WTC11 (cell line): ENCODE data around the gene ATP9A. TPM values are rescaled to one million over a fixed set of nuclear protein-coding genes. Genes with fewer than 3 reads are reported as not detected.

Experiments
- ATAC-seq: fragments of 200-7000 bp; cut with Tn5 transposase; 2 replicates; pipeline ENCODE4 v1.10.0; 2021; ENCODE audit warnings: mild to moderate bottlenecking, moderate library complexity
- CTCF ChIA-PET: fragments of 300-600 bp; sonication (Branson Sonifier 250); formaldehyde crosslinking; loops from one replicate; lab custom pipeline; 2021; ENCODE audit warnings: antibody characterized with exemption; lab: Charles Lee
- POLR2A ChIA-PET: fragments of 350-600 bp; sonication (Branson Sonifier 250); formaldehyde crosslinking; loops from one replicate; lab custom pipeline; 2021; ENCODE audit warnings: antibody characterized with exemption; lab: Charles Lee
- DNase-seq: peaks from one replicate; pipeline ENCODE4 v3.0.0; 2021; ENCODE audit warnings: low spot score
- H3K27ac Mint-ChIP-seq: 2 replicates; pipeline ENCODE4 v1.8.0; 2021; ENCODE audit warnings: mixed read lengths
- H3K27me3 Mint-ChIP-seq: 2 replicates; pipeline ENCODE4 v1.8.0; 2021; ENCODE audit warnings: low read depth, mild to moderate bottlenecking, moderate library complexity, mixed read lengths
- H3K36me3 Mint-ChIP-seq: 2 replicates; pipeline ENCODE4 v1.8.0; 2021; ENCODE audit warnings: mixed read lengths
- H3K4me1 Mint-ChIP-seq: 2 replicates; pipeline ENCODE4 v1.8.0; 2022; ENCODE audit warnings: mixed read lengths
- H3K4me3 Mint-ChIP-seq: 2 replicates; pipeline ENCODE4 v1.8.0; 2021; ENCODE audit warnings: mild to moderate bottlenecking, moderate library complexity, mixed read lengths
- H3K9me3 Mint-ChIP-seq: 2 replicates; pipeline ENCODE4 v1.8.0; 2021; ENCODE audit warnings: mixed read lengths
- AFF4 ChIP-seq: sonication (generic); formaldehyde crosslinking; IDR thresholded peaks from 2 replicates; pipeline ENCODE4 v1.8.1; 2023; ENCODE audit warnings: mild to moderate bottlenecking, missing genetic modification reagents, borderline replicate concordance
- AR ChIP-seq: fragments of 250-450 bp; sonication (Bioruptor Pico); IDR thresholded peaks from 2 replicates; pipeline ENCODE4 v1.9.0; 2021; ENCODE audit warnings: mild to moderate bottlenecking
- ATF1 ChIP-seq: sonication (generic); formaldehyde crosslinking; IDR thresholded peaks from 2 replicates; pipeline ENCODE4 v1.8.1; 2023; ENCODE audit warnings: mild to moderate bottlenecking, moderate library complexity, missing genetic modification reagents
- CREM ChIP-seq: sonication (generic); formaldehyde crosslinking; IDR thresholded peaks from 2 replicates; pipeline ENCODE4 v1.8.1; 2022; ENCODE audit warnings: mild to moderate bottlenecking, missing genetic modification reagents, moderate library complexity
- ESRRA ChIP-seq: sonication (generic); formaldehyde crosslinking; IDR thresholded peaks from 2 replicates; pipeline ENCODE4 v1.8.1; 2022; ENCODE audit warnings: mild to moderate bottlenecking, missing genetic modification reagents, borderline replicate concordance
- FOXK1 ChIP-seq: sonication (generic); formaldehyde crosslinking; IDR thresholded peaks from 2 replicates; pipeline ENCODE4 v1.8.0; 2022; ENCODE audit warnings: mild to moderate bottlenecking, moderate library complexity, missing genetic modification reagents
- HMGA2 ChIP-seq: fragments of 250-450 bp; sonication (Bioruptor Pico); IDR thresholded peaks from 2 replicates; pipeline ENCODE4 v1.4.0; 2021; ENCODE audit warnings: mild to moderate bottlenecking, moderate library complexity
- KAT7 ChIP-seq: sonication (generic); formaldehyde crosslinking; IDR thresholded peaks from 2 replicates; pipeline ENCODE4 v1.8.1; 2023; ENCODE audit warnings: missing genetic modification reagents, mild to moderate bottlenecking, borderline replicate concordance
- MLX ChIP-seq: sonication (generic); formaldehyde crosslinking; IDR thresholded peaks from 2 replicates; pipeline ENCODE4 v1.8.1; 2023; ENCODE audit warnings: mild to moderate bottlenecking, missing genetic modification reagents, moderate library complexity
- MYBL2 ChIP-seq: sonication (generic); formaldehyde crosslinking; IDR thresholded peaks from 2 replicates; pipeline ENCODE4 v1.8.1; 2023; ENCODE audit warnings: mild to moderate bottlenecking, moderate library complexity, missing genetic modification reagents
- RELA ChIP-seq: sonication (generic); formaldehyde crosslinking; IDR thresholded peaks from 2 replicates; pipeline ENCODE4 v1.8.1; 2022; ENCODE audit warnings: missing genetic modification reagents, mild to moderate bottlenecking, borderline replicate concordance
- SP1 ChIP-seq: sonication (generic); formaldehyde crosslinking; conservative IDR thresholded peaks from 2 replicates; pipeline ENCODE4 v1.8.1; 2022; ENCODE audit warnings: missing genetic modification reagents
- TCF7 ChIP-seq: sonication (generic); formaldehyde crosslinking; IDR thresholded peaks from 2 replicates; pipeline ENCODE4 v1.8.0; 2022; ENCODE audit warnings: mild to moderate bottlenecking, low read depth, missing genetic modification reagents, moderate library complexity
- TEAD1 ChIP-seq: sonication (generic); formaldehyde crosslinking; IDR thresholded peaks from 2 replicates; pipeline ENCODE4 v1.8.0; 2022; ENCODE audit warnings: mild to moderate bottlenecking, missing genetic modification reagents
- total RNA-seq: library from RNA; stranded (reverse); gene quantifications from 3 replicates; pipeline ENCODE4 v1.2.3, GENCODE V29; 2021
- TF ChIP-seq, protein P1 (sequence below): sonication (generic); formaldehyde crosslinking; conservative IDR thresholded peaks from 2 replicates; pipeline ENCODE4 v1.8.1; 2022; ENCODE audit warnings: mild to moderate bottlenecking, missing genetic modification reagents
- TF ChIP-seq, protein P2 (sequence below): fragments of 250-450 bp; sonication (Bioruptor Pico); IDR thresholded peaks from 2 replicates; pipeline ENCODE4 v1.9.0; 2021; ENCODE audit warnings: moderate library complexity, mild to moderate bottlenecking, inconsistent platforms, borderline replicate concordance

The ATP9A gene
- total RNA-seq, 1 experiment from 2014 or later, result 5.0 TPM

GRCh38 chr20:51696304-51697071 is 71.7 kb downstream of the ATP9A start:
- peak overlapping the region; percentile 46 for H3K4me3 Mint-ChIP-seq
- ChIA-PET CTCF (interaction anchor here (0.5 to 2.1 kb wide), 6 partner anchors 8 to 409 kb away, joined by 3 to 5 read pairs (median 4); no protein-coding TSS in a partner anchor), POLR2A (interaction anchor here (0.5 kb wide), 1 partner anchor 380 kb away, joined by 3 read pairs; no protein-coding TSS in a partner anchor)
- H3K27ac Mint-ChIP-seq, result peak overlapping the region; percentile 95
- DNase-seq (no peak), ATAC-seq (0 out of 2 replicates have a peak, but pooled peaks have one; percentile 15)
- H3K27me3 Mint-ChIP-seq, result no peaks in the 10 kb centered on the region
- H3K36me3 Mint-ChIP-seq, result no peaks in the 10 kb centered on the region
- peaks cover 47% of the 10 kb centered on the region for H3K4me1 Mint-ChIP-seq
- no peaks in the 10 kb centered on the region for H3K9me3 Mint-ChIP-seq
- TF ChIP-seq KAT7 (CRISPR knock-in tag), result no peak

- CTCF ChIA-PET, result interaction anchor here (0.5 to 2.1 kb wide), 5 partner anchors 11 to 410 kb away, joined by 3 to 5 read pairs (median 4); no protein-coding TSS in a partner anchor
- H3K36me3 Mint-ChIP-seq, result no peaks in the 10 kb centered on the region
- ATAC-seq (0 out of 2 replicates have a peak, but pooled peaks have one; percentile 15), DNase-seq (no peak)
- peaks cover 40% of the 10 kb centered on the region for H3K4me1 Mint-ChIP-seq
- peak overlapping the region; percentile 46 for H3K4me3 Mint-ChIP-seq
- H3K9me3 Mint-ChIP-seq, result no peaks in the 10 kb centered on the region
- POLR2A ChIA-PET, result no interaction called here
- H3K27ac Mint-ChIP-seq, result peak overlapping the region; percentile 95
- no peak for TF ChIP-seq TCF7 (CRISPR knock-in tag)
- TF ChIP-seq, protein P1, sequence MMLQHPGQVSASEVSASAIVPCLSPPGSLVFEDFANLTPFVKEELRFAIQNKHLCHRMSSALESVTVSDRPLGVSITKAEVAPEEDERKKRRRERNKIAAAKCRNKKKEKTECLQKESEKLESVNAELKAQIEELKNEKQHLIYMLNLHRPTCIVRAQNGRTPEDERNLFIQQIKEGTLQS (CRISPR knock-in tag), result no peak
- no peak for TF ChIP-seq MLX (CRISPR knock-in tag)
- TF ChIP-seq CREM (CRISPR knock-in tag), result no peak
- TF ChIP-seq HMGA2 (CRISPR knock-in tag), result no peak
- no peak for TF ChIP-seq ESRRA (CRISPR knock-in tag)
- TF ChIP-seq TEAD1, result no peak
- TF ChIP-seq, protein P2, sequence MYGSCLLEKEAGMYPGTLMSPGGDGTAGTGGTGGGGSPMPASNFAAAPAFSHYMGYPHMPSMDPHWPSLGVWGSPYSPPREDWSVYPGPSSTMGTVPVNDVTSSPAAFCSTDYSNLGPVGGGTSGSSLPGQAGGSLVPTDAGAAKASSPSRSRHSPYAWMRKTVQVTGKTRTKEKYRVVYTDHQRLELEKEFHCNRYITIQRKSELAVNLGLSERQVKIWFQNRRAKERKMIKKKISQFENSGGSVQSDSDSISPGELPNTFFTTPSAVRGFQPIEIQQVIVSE (CRISPR knock-in tag), result no peak
- no peak for TF ChIP-seq ATF1 (CRISPR knock-in tag)
- no peak for TF ChIP-seq RELA
- TF ChIP-seq SP1 (CRISPR knock-in tag), result no peak
- TF ChIP-seq AFF4 (CRISPR knock-in tag), result no peak
- no peak for TF ChIP-seq AR (CRISPR knock-in tag)
- no peak for TF ChIP-seq FOXK1 (CRISPR knock-in tag)
- no peak for TF ChIP-seq MYBL2 (CRISPR knock-in tag)
- TF ChIP-seq, all 79 proteins: peak for 0
- no peaks in the 10 kb centered on the region for H3K27me3 Mint-ChIP-seq
Measured at GRCh38 chr20:51695574-51696303, 72.5 kb downstream of the ATP9A start.
